H1 (cell line): ENCODE measurements around the gene GRAMD2A. TPM values are rescaled to one million over a fixed set of nuclear protein-coding genes. Genes with fewer than 3 reads are reported as not detected.

Experiments used
- CTCF ChIA-PET: fragments of 300-600 bp; sonication (Branson Sonifier 250); formaldehyde crosslinking; loops from one replicate; lab custom pipeline; 2021; ENCODE audit not compliant: partially characterized antibody; lab: Charles Lee
- POLR2A ChIA-PET: fragments of 300-600 bp; sonication (Branson Sonifier 250); formaldehyde crosslinking; loops from one replicate; lab custom pipeline; 2021; ENCODE audit warnings: inconsistent platforms; ENCODE audit not compliant: partially characterized antibody; lab: Charles Lee
- DNase-seq, 2 experiments: peaks; one replicate each; pipeline versions ENCODE4 v3.0.0 to v3.0.0-alpha.2; 2010 to 2022; ENCODE audit warnings: low spot score in 2 of 2, low read depth in 1 of 2, mixed read lengths in 1 of 2
- FAIRE-seq: peaks from 2 replicates; lab custom pipeline; 2011; peaks lifted over from hg19 to GRCh38; lab: Jason Lieb, UNC
- H2AFZ ChIP-seq: 2 replicates; pipeline ENCODE4 v1.8.1; 2012; ENCODE audit warnings: low read length, inconsistent platforms
- H2AK5ac ChIP-seq: 2 replicates; pipeline ENCODE4 v1.6.1; 2013; ENCODE audit warnings: low read depth, low read length
- H2BK120ac ChIP-seq: replicated peaks from 2 replicates; pipeline ENCODE3; 2013; ENCODE audit warnings: low read depth, low read length, inconsistent platforms
- H2BK12ac ChIP-seq: 2 replicates; pipeline ENCODE4 v1.6.1; 2013; ENCODE audit warnings: low read depth, low read length
- H2BK15ac ChIP-seq: 2 replicates; pipeline ENCODE4 v1.6.1; 2013; ENCODE audit warnings: low read length
- H2BK20ac ChIP-seq: 2 replicates; pipeline ENCODE4 v1.6.1; 2013; ENCODE audit warnings: low read length
- H2BK5ac ChIP-seq: 2 replicates; pipeline ENCODE4 v1.6.1; 2013; ENCODE audit warnings: low read depth, low read length
- H3K14ac ChIP-seq: 2 replicates; pipeline ENCODE4 v1.6.1; 2013; ENCODE audit warnings: inconsistent platforms; ENCODE audit not compliant: insufficient read length
- H3K18ac ChIP-seq: 2 replicates; pipeline ENCODE4 v1.6.1; 2013; ENCODE audit warnings: low read length; ENCODE audit errors: extremely low read depth
- H3K23ac ChIP-seq: 2 replicates; pipeline ENCODE4 v1.6.1; 2013; ENCODE audit warnings: inconsistent platforms; ENCODE audit not compliant: insufficient read length
- H3K23me2 ChIP-seq: 2 replicates; pipeline ENCODE4 v1.6.1; 2013; ENCODE audit warnings: low read depth, low read length
- H3K27ac ChIP-seq: 2 replicates; pipeline ENCODE4 v1.6.1; 2011; ENCODE audit warnings: low read depth, low read length, inconsistent platforms
- H3K27me3 ChIP-seq, 4 experiments: replicated peaks in 1 of 4; 1 replicate in 1 of 4; 2 replicates in 3 of 4; pipeline versions ENCODE4 v1.6.1 to v1.8.1; 2011 to 2013; ENCODE audit warnings: low read length in 3 of 4, mild to moderate bottlenecking in 3 of 4, inconsistent platforms in 2 of 4, mixed read lengths in 2 of 4, moderate library complexity in 1 of 4; ENCODE audit not compliant: control insufficient read depth in 3 of 4, insufficient read depth in 3 of 4; ENCODE audit errors: extremely low read depth in 1 of 4
- H3K36me3 ChIP-seq, 4 experiments: 2 replicates each; pipeline versions ENCODE4 v1.6.1 to v1.8.1; 2011 to 2013; ENCODE audit warnings: mild to moderate bottlenecking in 4 of 4, low read length in 3 of 4, moderate library complexity in 2 of 4, control low read depth in 1 of 4, inconsistent platforms in 1 of 4; ENCODE audit not compliant: insufficient read depth in 4 of 4, control insufficient read depth in 2 of 4
- H3K4ac ChIP-seq: replicated peaks from 2 replicates; pipeline ENCODE3; 2013; ENCODE audit warnings: low read length, low read depth, mixed read lengths, inconsistent platforms; ENCODE audit not compliant: insufficient read length
- H3K4me1 ChIP-seq, 4 experiments: replicated peaks in 1 of 4; 1 replicate in 1 of 4; 2 replicates in 3 of 4; pipeline versions ENCODE4 v1.6.1 to v1.8.1; 2011 to 2013; ENCODE audit warnings: low read length in 3 of 4, inconsistent platforms in 2 of 4, mixed read lengths in 1 of 4; ENCODE audit not compliant: insufficient read depth in 4 of 4, control insufficient read depth in 3 of 4
- H3K4me2 ChIP-seq, 2 experiments: 2 replicates each; pipeline versions ENCODE4 v1.6.1 to v1.8.1; 2011 to 2013; ENCODE audit warnings: low read depth in 2 of 2, low read length in 2 of 2, control low read depth in 1 of 2, inconsistent platforms in 1 of 2, mild to moderate bottlenecking in 1 of 2; ENCODE audit not compliant: insufficient read depth in 1 of 2
- H3K4me3 ChIP-seq, 4 experiments: fragments of 200-600, 300-600 bp in 1 of 4; sonication (generic), shearing (Covaris generic), sonication (Bioruptor Twin) in 1 of 4; 2 replicates each; pipeline versions ENCODE4 v1.5.1 to v1.8.1; 2011 to 2016; ENCODE audit warnings: low read length in 4 of 4, low read depth in 3 of 4, control low read depth in 2 of 4, inconsistent platforms in 2 of 4, mild to moderate bottlenecking in 2 of 4, mixed read lengths in 1 of 4, moderate library complexity in 1 of 4; ENCODE audit not compliant: insufficient read depth in 2 of 4; ENCODE audit errors: extremely low read depth in 1 of 4
- H3K56ac ChIP-seq: replicated peaks from 2 replicates; pipeline ENCODE3; 2013; ENCODE audit warnings: low read depth, mild to moderate bottlenecking, mixed read lengths, low read length, inconsistent platforms; ENCODE audit not compliant: insufficient read length
- H3K79me1 ChIP-seq: 2 replicates; pipeline ENCODE4 v1.6.1; 2013; ENCODE audit warnings: low read depth, low read length, control low read depth
- H3K79me2 ChIP-seq, 2 experiments: 2 replicates each; pipeline versions ENCODE4 v1.6.1 to v1.8.1; 2012 to 2013; ENCODE audit warnings: low read length in 2 of 2, mild to moderate bottlenecking in 2 of 2, inconsistent platforms in 1 of 2; ENCODE audit not compliant: insufficient read depth in 2 of 2, control insufficient read depth in 1 of 2
- H3K9ac ChIP-seq, 4 experiments: replicated peaks in 1 of 4; 1 replicate in 1 of 4; 2 replicates in 3 of 4; pipeline versions ENCODE4 v1.6.1 to v1.8.1; 2011 to 2013; ENCODE audit warnings: low read depth in 3 of 4, low read length in 3 of 4, control low read depth in 2 of 4, mild to moderate bottlenecking in 2 of 4, moderate library complexity in 2 of 4, inconsistent platforms in 1 of 4; ENCODE audit errors: extremely low read depth in 1 of 4
- H3K9me3 ChIP-seq, 2 experiments: 2 replicates each; pipeline versions ENCODE4 v1.6.1 to v1.8.1; 2012 to 2013; ENCODE audit warnings: mild to moderate bottlenecking in 2 of 2, moderate library complexity in 2 of 2, control low read depth in 1 of 2, inconsistent platforms in 1 of 2, low read depth in 1 of 2, low read length in 1 of 2, mixed read lengths in 1 of 2; ENCODE audit not compliant: insufficient read depth in 2 of 2
- H4K20me1 ChIP-seq, 2 experiments: replicated peaks in 1 of 2; 2 replicates each; pipeline versions ENCODE3 to v1.8.1; 2011 to 2013; ENCODE audit warnings: inconsistent platforms in 2 of 2, low read length in 2 of 2, mild to moderate bottlenecking in 1 of 2; ENCODE audit not compliant: insufficient read depth in 2 of 2, control insufficient read depth in 1 of 2
- H4K5ac ChIP-seq: 2 replicates; pipeline ENCODE4 v1.6.1; 2013; ENCODE audit warnings: low read length, low read depth, mixed read lengths, inconsistent platforms; ENCODE audit not compliant: insufficient read length
- H4K8ac ChIP-seq: 2 replicates; pipeline ENCODE4 v1.8.0; 2013; ENCODE audit warnings: mild to moderate bottlenecking, moderate library complexity, low read length, inconsistent platforms; ENCODE audit not compliant: insufficient read depth; ENCODE audit errors: extremely low read depth
- H4K91ac ChIP-seq: replicated peaks from 2 replicates; pipeline ENCODE3; 2013; ENCODE audit warnings: low read length, mixed read lengths, inconsistent platforms; ENCODE audit not compliant: insufficient read length
- BRCA1 ChIP-seq: IDR thresholded peaks from 2 replicates; pipeline ENCODE4 v1.6.1; 2012; ENCODE audit warnings: low read depth, low read length, improper control_type of control experiment
- GTF2F1 ChIP-seq: IDR thresholded peaks from 2 replicates; pipeline ENCODE4 v1.6.1; 2012; ENCODE audit warnings: low read depth, low read length, improper control_type of control experiment, borderline replicate concordance
- JUND ChIP-seq: IDR thresholded peaks from 2 replicates; pipeline ENCODE4 v1.6.1; 2011; ENCODE audit warnings: mild to moderate bottlenecking, improper control_type of control experiment, low read length
- SIRT6 ChIP-seq: IDR thresholded peaks from one replicate; pipeline ENCODE4 v1.7.1; 2012; ENCODE audit warnings: low read length, inconsistent platforms
- WGBS, 2 experiments: shearing (Covaris generic) in 1 of 2; methylation state at CpG; one replicate each; pipeline versions ENCODE4 v1.1.6 to v1.1.7; 2013 to 2015; ENCODE audit warnings: low lambda C conversion rate in 2 of 2, mixed read lengths in 2 of 2, inconsistent platforms in 1 of 2, low coverage in 1 of 2, missing lambda C conversion rate in 1 of 2; ENCODE audit not compliant: insufficient replicate concordance in 2 of 2, insufficient coverage in 1 of 2, insufficient read length in 1 of 2; ENCODE audit errors: extremely low coverage in 1 of 2, missing lambda C conversion rate in 1 of 2; 5-methylcytosine and 5-hydroxymethylcytosine counted together
- polyA plus RNA-seq, 7 experiments: library from polyadenylated mRNA; depleted of rRNA in 3 of 7; stranded (reverse) in 5 of 7; unstranded in 2 of 7; fragments of >200 nt in 5 of 7; fragments of 200-250 nt in 2 of 7; gene quantifications; 1 replicate in 5 of 7; 2 replicates in 1 of 7; 4 replicates in 1 of 7; pipeline versions ENCODE4 v1.2.1 to v1.2.3, GENCODE V29; 2011 to 2013; ENCODE audit warnings: missing spikeins in 2 of 7, mixed read lengths in 2 of 7
- total RNA-seq: library from RNA; stranded (reverse); fragmentation: NEBNext Ultra II Directional; extraction: Animal tissue kit (Norgen Biotek cat#: 25700); gene quantifications from 2 replicates; pipeline ENCODE4 v1.2.1, GENCODE V29; 2021
- TF ChIP-seq, protein P1 (sequence below): IDR thresholded peaks from 2 replicates; pipeline ENCODE4 v1.6.1; 2011; ENCODE audit warnings: low read length, improper control_type of control experiment

The GRAMD2A gene
- total and polyA plus RNA-seq, 2 of the 8 experiments (the other 6 are each of a cell fraction or from before 2014, with no cell fraction given): 0.57 to 1.5 TPM

DNA sequence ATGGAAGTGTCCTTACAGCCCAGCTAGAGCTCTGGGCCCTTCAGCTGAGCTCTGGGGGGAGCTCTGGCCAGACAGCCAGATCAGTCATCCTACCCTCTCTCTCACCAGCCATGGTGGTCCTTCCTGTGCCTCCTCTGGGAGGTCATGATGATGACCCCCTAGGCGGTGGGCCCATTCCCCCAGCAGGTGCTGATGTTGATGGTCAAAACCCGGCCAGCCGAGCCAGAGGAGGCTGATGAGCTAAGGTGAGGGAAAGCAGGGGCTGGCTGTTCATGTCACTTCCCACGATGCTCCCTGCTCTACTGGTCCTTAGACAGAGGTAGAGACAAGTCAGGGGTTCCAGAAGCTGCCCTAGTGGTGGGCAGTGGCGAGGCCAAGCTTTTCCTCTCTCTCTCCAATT lies 35.0 kb downstream of the GRAMD2A start:
- Histone ChIP-seq H3K27me3 (no peaks in the 10 kb centered on the region), H3K23ac (no peak overlapping the region), H3K18ac (no peak overlapping the region), H2BK20ac (no peak overlapping the region), H4K20me1 (no peaks in the 10 kb centered on the region), H3K23me2 (no peaks in the 10 kb centered on the region; the same call in 1 of the 2 replicates), H2AFZ (no peak overlapping the region), H3K4me1 (no peaks in the 10 kb centered on the region), H3K56ac (no peak overlapping the region), H3K27ac (no peak overlapping the region), H3K79me2 (no peaks in the 10 kb centered on the region), H3K4me3 (no peak overlapping the region), H4K8ac (no peak overlapping the region), H3K4ac (no peak overlapping the region), H2BK120ac (no peak overlapping the region), H3K4me2 (no peak overlapping the region), H4K91ac (no peak overlapping the region), H3K79me1 (no peaks in the 10 kb centered on the region), H3K9ac (no peak overlapping the region), H2AK5ac (no peak overlapping the region), H3K9me3 (no peaks in the 10 kb centered on the region), H2BK15ac (no peak overlapping the region), H4K5ac (no peak overlapping the region), H2BK12ac (no peak overlapping the region), H2BK5ac (no peak overlapping the region), H3K36me3 (no peaks in the 10 kb centered on the region), H3K14ac (no peak overlapping the region)
- WGBS, 2 experiments: 85% methylated on average over 5 of the region's 5 CpGs; no CpG with 5 or more reads in 1 of the 2 experiments
- DNase-seq (no peak), FAIRE-seq (no peak)
- ChIA-PET CTCF (interaction anchor here (1.0 to 2.8 kb wide), 3 partner anchors 9 to 361 kb away, joined by 3 to 8 read pairs (median 7); no protein-coding TSS in a partner anchor), POLR2A (no interaction called here)
- TF ChIP-seq GTF2F1 (no peak), JUND (no peak), BRCA1 (no peak), SIRT6 (no peak)
- TF ChIP-seq, protein P1, sequence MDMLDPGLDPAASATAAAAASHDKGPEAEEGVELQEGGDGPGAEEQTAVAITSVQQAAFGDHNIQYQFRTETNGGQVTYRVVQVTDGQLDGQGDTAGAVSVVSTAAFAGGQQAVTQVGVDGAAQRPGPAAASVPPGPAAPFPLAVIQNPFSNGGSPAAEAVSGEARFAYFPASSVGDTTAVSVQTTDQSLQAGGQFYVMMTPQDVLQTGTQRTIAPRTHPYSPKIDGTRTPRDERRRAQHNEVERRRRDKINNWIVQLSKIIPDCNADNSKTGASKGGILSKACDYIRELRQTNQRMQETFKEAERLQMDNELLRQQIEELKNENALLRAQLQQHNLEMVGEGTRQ: no peak
